Measurements from ENCODE around the gene MTIF2.

Gene MTIF2

GRCh38 chr2:55223958-55224760, 44.9 kb downstream of the MTIF2 start:
- Histone ChIP-seq H2BK5ac (ENCODE audit: low read length) (no peak overlapping the region), H3K4me2 (ENCODE audit: insufficient read depth, low read length, poor library complexity, severe bottlenecking) (no peak overlapping the region), H3K18ac (ENCODE audit: low read length) (no peak overlapping the region), H2BK12ac (ENCODE audit: low read length) (no peak overlapping the region), H3K9me3 (replicated peaks in 1 of 2; ENCODE audit: control insufficient read depth in 2 of 2, insufficient read depth in 1 of 2, low read depth in 1 of 2, low read length in 2 of 2) (peaks cover 2 to 7% of the 10 kb centered on the region in 2 donors), H3K27me3 (ENCODE audit: control insufficient read depth in 3 of 3, insufficient read depth in 3 of 3, low read depth in 1 of 3, low read length in 3 of 3) (no peaks in the 10 kb centered on the region), H4K8ac (ENCODE audit: low read depth, low read length) (no peak overlapping the region), H2BK15ac (ENCODE audit: low read length) (no peak overlapping the region), H3K14ac (ENCODE audit: low read length) (no peak overlapping the region), H4K91ac (ENCODE audit: low read depth, low read length, poor library complexity) (no peak overlapping the region), H3K9ac (ENCODE audit: low read depth, low read length, poor library complexity) (no peak overlapping the region), H3K4me3 (ENCODE audit: low read length in 2 of 2) (no peak overlapping the region), H3K4me1 (ENCODE audit: control insufficient read depth in 2 of 2, insufficient read depth in 1 of 2, low read depth in 1 of 2, low read length in 2 of 2) (no peaks in the 10 kb centered on the region), H2AFZ (ENCODE audit: low read length) (no peak overlapping the region), H3K36me3 (replicated peaks in 1 of 2; ENCODE audit: control insufficient read depth in 2 of 2, insufficient read depth in 2 of 2, low read length in 2 of 2) (peaks cover 1 to 37% of the 10 kb centered on the region in 2 donors), H3K27ac (replicated peaks; ENCODE audit: low read length) (no peak overlapping the region), H2BK120ac (ENCODE audit: low read depth, low read length) (no peak overlapping the region), H3K4ac (ENCODE audit: low read length) (no peak overlapping the region), H2AK5ac (ENCODE audit: low read depth, low read length) (no peak overlapping the region), H3K79me1 (ENCODE audit: low read depth, low read length) (peaks cover 3% of the 10 kb centered on the region), H3K23ac (ENCODE audit: low read depth, low read length, poor library complexity) (peak overlapping the region; percentile 29)
- WGBS, 2 donors (ENCODE audit: extremely low coverage in 2 of 2, insufficient read length in 2 of 2, insufficient replicate concordance in 1 of 2): no CpG with 5 or more reads among the region's 25 CpGs
- no peak for DNase-seq (ENCODE audit: low spot score)

GRCh38 chr2:55213822-55214221, 55.2 kb downstream of the MTIF2 start:
- Histone ChIP-seq H3K36me3 (replicated peaks in 1 of 2; ENCODE audit: control insufficient read depth in 2 of 2, insufficient read depth in 2 of 2, low read length in 2 of 2) (peaks cover 0 to 10% of the 10 kb centered on the region in 2 donors), H3K18ac (ENCODE audit: low read length) (no peak overlapping the region), H3K79me1 (ENCODE audit: low read depth, low read length) (no peaks in the 10 kb centered on the region), H4K8ac (ENCODE audit: low read depth, low read length) (no peak overlapping the region), H3K27ac (replicated peaks; ENCODE audit: low read length) (no peak overlapping the region), H3K9ac (ENCODE audit: low read depth, low read length, poor library complexity) (no peak overlapping the region), H2AK5ac (ENCODE audit: low read depth, low read length) (no peak overlapping the region), H2BK120ac (ENCODE audit: low read depth, low read length) (no peak overlapping the region), H3K27me3 (ENCODE audit: control insufficient read depth in 3 of 3, insufficient read depth in 3 of 3, low read depth in 1 of 3, low read length in 3 of 3) (no peaks in the 10 kb centered on the region), H2BK12ac (ENCODE audit: low read length) (no peak overlapping the region), H3K4me1 (ENCODE audit: control insufficient read depth in 2 of 2, insufficient read depth in 1 of 2, low read depth in 1 of 2, low read length in 2 of 2) (no peaks in the 10 kb centered on the region), H4K91ac (ENCODE audit: low read depth, low read length, poor library complexity) (no peak overlapping the region), H3K4me2 (ENCODE audit: insufficient read depth, low read length, poor library complexity, severe bottlenecking) (no peak overlapping the region), H2BK15ac (ENCODE audit: low read length) (no peak overlapping the region), H3K23ac (ENCODE audit: low read depth, low read length, poor library complexity) (no peak overlapping the region), H3K9me3 (replicated peaks in 1 of 2; ENCODE audit: control insufficient read depth in 2 of 2, insufficient read depth in 1 of 2, low read depth in 1 of 2, low read length in 2 of 2) (no peaks in the 10 kb centered on the region), H3K4ac (ENCODE audit: low read length) (no peak overlapping the region), H2AFZ (ENCODE audit: low read length) (no peak overlapping the region), H2BK5ac (ENCODE audit: low read length) (no peak overlapping the region), H3K14ac (ENCODE audit: low read length) (no peak overlapping the region), H3K4me3 (ENCODE audit: low read length in 2 of 2) (no peak overlapping the region)
- no peak for DNase-seq (ENCODE audit: low spot score)

GRCh38 chr2:55204950-55205349, 64.1 kb downstream of the MTIF2 start:
- Histone ChIP-seq H3K4me1 (ENCODE audit: control insufficient read depth in 2 of 2, insufficient read depth in 1 of 2, low read depth in 1 of 2, low read length in 2 of 2) (no peaks in the 10 kb centered on the region), H3K27me3 (ENCODE audit: control insufficient read depth in 3 of 3, insufficient read depth in 3 of 3, low read depth in 1 of 3, low read length in 3 of 3) (no peaks in the 10 kb centered on the region), H3K4me3 (ENCODE audit: low read length in 2 of 2) (no peak overlapping the region), H2BK12ac (ENCODE audit: low read length) (no peak overlapping the region), H3K14ac (ENCODE audit: low read length) (no peak overlapping the region), H3K18ac (ENCODE audit: low read length) (no peak overlapping the region), H4K91ac (ENCODE audit: low read depth, low read length, poor library complexity) (no peak overlapping the region), H3K36me3 (replicated peaks in 1 of 2; ENCODE audit: control insufficient read depth in 2 of 2, insufficient read depth in 2 of 2, low read length in 2 of 2) (peaks cover 0 to 44% of the 10 kb centered on the region in 2 donors), H2AK5ac (ENCODE audit: low read depth, low read length) (no peak overlapping the region), H2BK5ac (ENCODE audit: low read length) (no peak overlapping the region), H3K9me3 (replicated peaks in 1 of 2; ENCODE audit: control insufficient read depth in 2 of 2, insufficient read depth in 1 of 2, low read depth in 1 of 2, low read length in 2 of 2) (peaks cover 0 to 31% of the 10 kb centered on the region in 2 donors), H3K4me2 (ENCODE audit: insufficient read depth, low read length, poor library complexity, severe bottlenecking) (no peak overlapping the region), H3K23ac (ENCODE audit: low read depth, low read length, poor library complexity) (no peak overlapping the region), H3K79me1 (ENCODE audit: low read depth, low read length) (no peaks in the 10 kb centered on the region), H3K9ac (ENCODE audit: low read depth, low read length, poor library complexity) (no peak overlapping the region), H2BK15ac (ENCODE audit: low read length) (no peak overlapping the region), H3K27ac (replicated peaks; ENCODE audit: low read length) (no peak overlapping the region), H4K8ac (ENCODE audit: low read depth, low read length) (no peak overlapping the region), H3K4ac (ENCODE audit: low read length) (no peak overlapping the region), H2AFZ (ENCODE audit: low read length) (no peak overlapping the region), H2BK120ac (ENCODE audit: low read depth, low read length) (no peak overlapping the region)
- no CpG with 5 or more reads among the region's 2 CpGs for WGBS, 2 donors (ENCODE audit: extremely low coverage in 2 of 2, insufficient read length in 2 of 2, insufficient replicate concordance in 1 of 2)
- no peak for DNase-seq (ENCODE audit: low spot score)

GRCh38 chr2:55204536-55204935, 64.5 kb downstream of the MTIF2 start:
- Histone ChIP-seq H3K9me3 (replicated peaks in 1 of 2; ENCODE audit: control insufficient read depth in 2 of 2, insufficient read depth in 1 of 2, low read depth in 1 of 2, low read length in 2 of 2) (peaks cover 0 to 31% of the 10 kb centered on the region in 2 donors), H4K8ac (ENCODE audit: low read depth, low read length) (no peak overlapping the region), H3K4me2 (ENCODE audit: insufficient read depth, low read length, poor library complexity, severe bottlenecking) (no peak overlapping the region), H2AFZ (ENCODE audit: low read length) (no peak overlapping the region), H2BK15ac (ENCODE audit: low read length) (no peak overlapping the region), H2BK5ac (ENCODE audit: low read length) (no peak overlapping the region), H3K4me3 (ENCODE audit: low read length in 2 of 2) (no peak overlapping the region), H2BK12ac (ENCODE audit: low read length) (no peak overlapping the region), H3K27me3 (ENCODE audit: control insufficient read depth in 3 of 3, insufficient read depth in 3 of 3, low read depth in 1 of 3, low read length in 3 of 3) (no peaks in the 10 kb centered on the region), H2AK5ac (ENCODE audit: low read depth, low read length) (no peak overlapping the region), H2BK120ac (ENCODE audit: low read depth, low read length) (no peak overlapping the region), H4K91ac (ENCODE audit: low read depth, low read length, poor library complexity) (no peak overlapping the region), H3K9ac (ENCODE audit: low read depth, low read length, poor library complexity) (no peak overlapping the region), H3K18ac (ENCODE audit: low read length) (no peak overlapping the region), H3K27ac (replicated peaks; ENCODE audit: low read length) (no peak overlapping the region), H3K4ac (ENCODE audit: low read length) (no peak overlapping the region), H3K4me1 (ENCODE audit: control insufficient read depth in 2 of 2, insufficient read depth in 1 of 2, low read depth in 1 of 2, low read length in 2 of 2) (no peaks in the 10 kb centered on the region), H3K23ac (ENCODE audit: low read depth, low read length, poor library complexity) (no peak overlapping the region), H3K14ac (ENCODE audit: low read length) (no peak overlapping the region), H3K36me3 (replicated peaks in 1 of 2; ENCODE audit: control insufficient read depth in 2 of 2, insufficient read depth in 2 of 2, low read length in 2 of 2) (peaks cover 0 to 48% of the 10 kb centered on the region in 2 donors), H3K79me1 (ENCODE audit: low read depth, low read length) (no peaks in the 10 kb centered on the region)
- no peak for DNase-seq (ENCODE audit: low spot score)
- WGBS, 2 donors (ENCODE audit: extremely low coverage in 2 of 2, insufficient read length in 2 of 2, insufficient replicate concordance in 1 of 2): no CpG with 5 or more reads among the region's 3 CpGs

Measured in neuronal stem cell (in vitro differentiated cells).